Left ventricle myocardium inferior (tissue), 1 donor: Measurements from ENCODE around the gene TMOD2. TPM values are rescaled to one million over a fixed set of nuclear protein-coding genes. Genes with fewer than 3 reads are reported as not detected.

Experiments used
- DNase-seq: peaks from one replicate; pipeline ENCODE4 v3.0.0-alpha.2; 2020
- H3K27ac ChIP-seq: fragments of 200-600 bp; replicated peaks from 2 replicates; pipeline ENCODE4 v1.8.0; 2021
- H3K27me3 ChIP-seq: fragments of 200-600 bp; 2 replicates; pipeline ENCODE4 v1.8.0; 2021; ENCODE audit warnings: low read depth
- H3K36me3 ChIP-seq: fragments of 200-600 bp; 2 replicates; pipeline ENCODE4 v1.8.0; 2021
- H3K4me1 ChIP-seq: fragments of 200-600 bp; 2 replicates; pipeline ENCODE4 v1.8.0; 2021
- H3K4me3 ChIP-seq: fragments of 200-600 bp; 2 replicates; pipeline ENCODE4 v1.8.0; 2021; ENCODE audit warnings: mild to moderate bottlenecking, moderate library complexity
- H3K9me3 ChIP-seq: fragments of 200-600 bp; replicated peaks from 2 replicates; pipeline ENCODE4 v1.8.0; 2021
- intact Hi-C: fragments of 100-400 bp; cut with micrococcal nuclease; formaldehyde crosslinking; loops from one replicate; pipeline ENCODE4 v1.11.0; 2022
- total RNA-seq: library from RNA; stranded (reverse); fragmentation: NEBNext Ultra II Directional; extraction: Animal tissue kit (Norgen Biotek cat#: 25700); gene quantifications from one replicate; pipeline ENCODE4 v1.2.1, GENCODE V29; 2021
- TF ChIP-seq, protein P1 (sequence below): fragments of 200-600 bp; IDR thresholded peaks from 2 replicates; pipeline ENCODE4 v1.8.0; 2021; ENCODE audit warnings: antibody characterized with exemption, mild to moderate bottlenecking, borderline replicate concordance
- donor health status: DM: no; HTN: yes; CAD: no; lungs with severe emphysema.

The TMOD2 gene
- total RNA-seq, 1 donor from 2014 or later, result 5.1 TPM

DNA sequence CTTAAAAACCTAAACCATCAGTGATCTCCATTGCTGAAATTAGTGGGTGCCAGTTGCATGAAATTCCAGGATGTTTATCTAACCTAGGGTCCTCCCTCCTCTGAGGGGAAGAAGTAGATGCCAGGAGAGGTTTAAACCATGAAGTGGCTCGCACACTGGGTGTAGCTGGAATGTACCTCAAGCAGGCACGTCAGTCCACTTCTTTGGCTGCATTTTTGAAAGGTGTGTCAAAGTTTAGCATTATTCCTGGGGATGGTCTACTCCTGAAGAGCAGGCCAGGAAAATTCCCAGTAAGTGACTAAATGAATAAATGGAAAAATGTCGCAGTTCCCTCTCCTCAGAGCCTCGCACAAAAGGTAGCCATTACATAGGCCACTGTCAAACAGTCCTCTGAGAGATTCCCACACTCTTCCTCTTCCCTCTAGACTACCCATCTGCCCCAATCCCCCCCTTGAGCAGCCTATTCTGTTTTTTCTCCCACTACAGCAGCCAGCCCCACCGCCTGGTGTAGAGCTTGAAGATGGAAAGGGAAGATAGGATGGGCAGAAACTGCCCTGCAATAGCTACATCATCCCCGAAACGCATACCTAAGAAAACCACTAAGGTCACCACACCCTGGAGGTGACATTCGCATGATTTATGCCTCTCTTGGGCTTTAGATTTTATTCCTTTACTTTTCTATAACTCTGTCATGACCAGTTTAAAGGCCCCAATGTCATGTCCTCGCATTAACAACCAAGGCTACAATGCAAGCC lies 77.4 kb downstream of the TMOD2 start:
- TF ChIP-seq, protein P1, sequence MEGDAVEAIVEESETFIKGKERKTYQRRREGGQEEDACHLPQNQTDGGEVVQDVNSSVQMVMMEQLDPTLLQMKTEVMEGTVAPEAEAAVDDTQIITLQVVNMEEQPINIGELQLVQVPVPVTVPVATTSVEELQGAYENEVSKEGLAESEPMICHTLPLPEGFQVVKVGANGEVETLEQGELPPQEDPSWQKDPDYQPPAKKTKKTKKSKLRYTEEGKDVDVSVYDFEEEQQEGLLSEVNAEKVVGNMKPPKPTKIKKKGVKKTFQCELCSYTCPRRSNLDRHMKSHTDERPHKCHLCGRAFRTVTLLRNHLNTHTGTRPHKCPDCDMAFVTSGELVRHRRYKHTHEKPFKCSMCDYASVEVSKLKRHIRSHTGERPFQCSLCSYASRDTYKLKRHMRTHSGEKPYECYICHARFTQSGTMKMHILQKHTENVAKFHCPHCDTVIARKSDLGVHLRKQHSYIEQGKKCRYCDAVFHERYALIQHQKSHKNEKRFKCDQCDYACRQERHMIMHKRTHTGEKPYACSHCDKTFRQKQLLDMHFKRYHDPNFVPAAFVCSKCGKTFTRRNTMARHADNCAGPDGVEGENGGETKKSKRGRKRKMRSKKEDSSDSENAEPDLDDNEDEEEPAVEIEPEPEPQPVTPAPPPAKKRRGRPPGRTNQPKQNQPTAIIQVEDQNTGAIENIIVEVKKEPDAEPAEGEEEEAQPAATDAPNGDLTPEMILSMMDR, result no peak
- peaks cover 41% of the 10 kb centered on the region for H3K4me1 ChIP-seq
- DNase-seq, result no peak
- H3K36me3 ChIP-seq, result no peaks in the 10 kb centered on the region
- H3K4me3 ChIP-seq, result peak overlapping the region; percentile 91
- intact Hi-C loops, result no loop called here
- no peaks in the 10 kb centered on the region for H3K27me3 ChIP-seq
- H3K9me3 ChIP-seq, result no peaks in the 10 kb centered on the region
- peak overlapping the region; percentile 95 for H3K27ac ChIP-seq

DNA sequence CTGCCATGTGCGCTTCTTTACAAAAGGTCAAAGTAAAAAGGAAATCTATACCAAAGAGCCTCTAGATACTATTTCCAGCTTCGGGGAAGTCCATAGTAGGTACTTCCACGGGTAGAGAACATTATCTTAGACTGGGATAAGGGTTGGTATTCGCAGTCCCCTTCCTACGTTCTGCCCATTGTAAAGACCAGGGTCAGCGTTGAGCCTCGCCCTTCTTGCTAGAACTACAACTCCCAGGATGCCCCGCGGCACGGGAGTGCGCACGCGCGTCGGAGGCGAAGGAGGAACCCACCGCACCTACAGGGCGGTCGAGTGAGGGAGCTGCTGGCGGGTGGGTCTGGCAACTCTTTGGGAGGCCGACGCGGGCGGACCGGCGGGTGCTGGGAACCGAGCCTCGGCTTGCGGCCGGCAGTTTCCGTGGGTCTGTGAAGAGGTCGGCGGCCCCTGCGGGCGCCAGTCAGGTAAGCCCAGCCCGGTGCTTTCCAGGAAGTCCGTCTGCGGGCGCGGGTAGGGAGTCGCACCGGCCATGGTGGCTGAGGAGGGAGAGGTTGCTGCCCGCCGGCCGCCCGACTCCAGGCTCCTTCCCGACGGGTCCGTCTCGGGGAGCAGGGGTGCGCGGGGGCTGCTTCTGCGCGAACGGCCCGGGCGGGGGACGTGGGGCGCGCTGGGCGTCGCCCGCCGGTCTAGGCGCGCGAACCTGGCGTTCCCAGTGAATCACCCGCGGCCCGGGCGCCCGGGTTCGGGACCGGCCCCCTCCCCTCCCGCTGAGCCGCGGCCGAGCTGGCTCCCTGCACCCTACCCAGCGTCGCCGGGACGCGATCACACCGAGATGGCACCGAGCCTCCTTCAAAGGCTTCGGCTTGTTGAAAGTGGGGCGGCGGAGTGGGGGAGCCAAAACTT lies 78.2 kb downstream of the TMOD2 start, which contains the start of gene TMOD3:
TSS of gene TMOD3 (plus strand) at position 278 of the 900 bp plus-strand sequence. CDS start 33,232 bp downstream, outside the sequence.
- intact Hi-C loops, result no loop called here
- H3K9me3 ChIP-seq, result no peaks in the 10 kb centered on the region
- no peaks in the 10 kb centered on the region for H3K36me3 ChIP-seq
- H3K27ac ChIP-seq, result peak within 1 kb of the TSS; percentile 95
- H3K4me1 ChIP-seq, result peaks cover 44% of the 10 kb centered on the region
- TF ChIP-seq, protein P1, result peak; percentile 21
- peak within 1 kb of the TSS; percentile 91 for H3K4me3 ChIP-seq
- DNase-seq, result peak; percentile 94
- H3K27me3 ChIP-seq, result no peaks in the 10 kb centered on the region

DNA sequence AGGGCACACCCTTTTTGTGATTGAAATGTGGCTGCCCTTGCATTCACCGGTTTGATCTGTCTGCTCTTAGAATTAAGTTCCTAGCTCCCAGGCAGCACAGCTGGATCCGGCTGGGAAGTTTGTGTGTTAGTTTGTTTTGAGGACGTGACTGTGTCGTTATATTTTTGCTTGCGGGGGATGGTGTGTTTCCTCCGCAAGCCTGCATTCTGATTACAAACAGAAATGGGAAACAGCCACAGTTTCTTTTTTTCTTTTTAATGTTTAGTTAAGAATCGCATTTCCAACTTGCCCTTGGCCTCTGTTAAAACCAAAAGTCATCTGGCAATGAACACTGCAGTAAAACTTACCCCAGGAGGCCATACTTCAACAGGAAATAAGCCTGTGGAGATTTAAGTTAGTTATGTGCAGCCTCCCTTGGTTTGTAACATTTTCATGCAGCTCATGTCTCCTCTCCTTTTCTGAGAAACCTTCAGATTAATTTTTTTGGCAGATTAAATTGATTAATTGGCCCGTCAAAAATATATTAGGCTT lies 78.9 kb downstream of the TMOD2 start:
- H3K36me3 ChIP-seq, result no peaks in the 10 kb centered on the region
- TF ChIP-seq, protein P1, result no peak
- intact Hi-C loops, result no loop called here
- peak overlapping the region; percentile 91 for H3K4me3 ChIP-seq
- peaks cover 51% of the 10 kb centered on the region for H3K4me1 ChIP-seq
- H3K9me3 ChIP-seq, result no peaks in the 10 kb centered on the region
- H3K27me3 ChIP-seq, result no peaks in the 10 kb centered on the region
- peak overlapping the region; percentile 95 for H3K27ac ChIP-seq
- no peak for DNase-seq

DNA sequence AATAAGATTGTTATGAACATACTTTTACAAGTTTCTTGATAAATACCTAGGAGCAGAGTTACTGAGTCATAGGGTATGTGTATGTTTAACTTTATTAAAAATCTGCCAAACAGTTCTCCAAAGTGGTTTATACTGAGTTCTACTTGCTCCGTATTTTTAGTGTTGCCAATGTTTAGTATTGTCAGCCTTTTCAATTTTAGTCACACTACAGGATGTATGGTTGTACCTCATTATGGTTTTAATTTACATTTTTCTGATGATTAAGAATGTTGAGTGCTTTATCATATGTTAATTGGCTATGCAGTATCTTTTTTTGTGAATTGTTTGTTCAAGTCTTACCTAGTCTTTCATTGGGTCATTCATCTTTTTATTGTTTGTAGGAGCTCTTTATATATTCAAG lies 82.4 kb downstream of the TMOD2 start:
- Histone ChIP-seq H3K4me3 (no peak overlapping the region), H3K9me3 (no peaks in the 10 kb centered on the region), H3K4me1 (peaks cover 85% of the 10 kb centered on the region), H3K27me3 (no peaks in the 10 kb centered on the region), H3K27ac (no peak overlapping the region), H3K36me3 (no peaks in the 10 kb centered on the region)
- TF ChIP-seq, protein P1, result no peak
- DNase-seq, result no peak
- intact Hi-C loops, result no loop called here

DNA sequence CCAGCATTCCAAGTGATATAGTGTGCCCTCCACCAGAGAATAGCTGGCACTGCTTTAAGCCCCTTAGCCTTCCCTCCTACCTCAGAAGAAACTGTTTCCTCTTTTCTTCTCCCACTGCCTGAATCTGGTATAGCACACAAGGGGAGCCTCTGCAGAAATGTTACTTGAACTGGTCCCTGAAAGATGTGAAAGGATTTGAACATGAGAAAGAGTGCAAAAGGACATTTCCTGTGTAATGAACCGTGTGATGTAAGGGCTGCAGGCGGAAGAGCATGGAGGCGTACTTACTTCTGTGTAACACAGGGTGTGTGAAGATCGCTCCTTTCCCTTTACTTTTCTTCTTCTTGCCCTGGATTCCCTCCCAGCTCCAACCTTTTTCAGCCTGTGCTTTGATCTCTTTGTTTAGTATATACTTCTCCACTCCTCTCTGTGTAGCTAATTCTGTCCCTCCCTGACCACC lies 86.4 kb downstream of the TMOD2 start:
- peaks cover 81% of the 10 kb centered on the region for H3K4me1 ChIP-seq
- no peak overlapping the region for H3K4me3 ChIP-seq
- TF ChIP-seq, protein P1, result no peak
- intact Hi-C loops, result no loop called here
- H3K36me3 ChIP-seq, result no peaks in the 10 kb centered on the region
- no peak for DNase-seq
- H3K27ac ChIP-seq, result no peak overlapping the region
- no peaks in the 10 kb centered on the region for H3K9me3 ChIP-seq
- no peaks in the 10 kb centered on the region for H3K27me3 ChIP-seq
